HG03521 (cell line): ENCODE results near the gene RGMA.
"Not testable (repeated sequence)": the region's sequence is repeated elsewhere in the genome, so short reads cannot be mapped to it uniquely, and the experiment has no call there.

ENCODE experiments used
- ATAC-seq: cut with Tn5 transposase; IDR thresholded peaks from one replicate; pipeline ENCODE4 v1.9.1; 2021; ENCODE audit warnings: mild to moderate bottlenecking, moderate library complexity; ENCODE audit not compliant: unreplicated experiment

RGMA gene

GRCh38 chr15:93049914-93050578 lies 39.0 kb downstream of the RGMA start:
- no peak for ATAC-seq

GRCh38 chr15:93049233-93049632 lies 39.8 kb downstream of the RGMA start:
- no peak for ATAC-seq

GRCh38 chr15:93048759-93049161 lies 40.3 kb downstream of the RGMA start:
- ATAC-seq = no peak

- no peak for ATAC-seq
Observed at GRCh38 chr15:93048426-93048721, 40.6 kb downstream of the RGMA start.

- no peak for ATAC-seq
Observed at GRCh38 chr15:93047621-93048425, 41.2 kb downstream of the RGMA start.

GRCh38 chr15:93046721-93047120 lies 42.3 kb downstream of the RGMA start:
- no peak for ATAC-seq

- ATAC-seq = no peak
Observed at GRCh38 chr15:93046120-93046519, 42.9 kb downstream of the RGMA start.

- ATAC-seq = no peak
Observed at GRCh38 chr15:93045191-93045785, 43.7 kb downstream of the RGMA start.

GRCh38 chr15:93044301-93045190 lies 44.5 kb downstream of the RGMA start:
- no peak for ATAC-seq

GRCh38 chr15:93043621-93044300 lies 45.2 kb downstream of the RGMA start:
- ATAC-seq = no peak

- ATAC-seq = no peak
Observed at GRCh38 chr15:93042691-93043378, 46.2 kb downstream of the RGMA start.

- no peak for ATAC-seq
Observed at GRCh38 chr15:93042211-93042610, 46.8 kb downstream of the RGMA start.

GRCh38 chr15:93041159-93041547 lies 47.9 kb downstream of the RGMA start:
- ATAC-seq = no peak

- no peak for ATAC-seq
Observed at GRCh38 chr15:93040288-93041158, 48.5 kb downstream of the RGMA start.

GRCh38 chr15:93039562-93040287 lies 49.3 kb downstream of the RGMA start:
- not testable (repeated sequence) for ATAC-seq

GRCh38 chr15:93037820-93038705 lies 50.9 kb downstream of the RGMA start:
- ATAC-seq = no peak
